IMR-90 (cell line): ENCODE measurements around the gene COL23A1. TPM values are rescaled to one million over a fixed set of nuclear protein-coding genes. Genes with fewer than 3 reads are reported as not detected.

Experiments
- ATAC-seq: fragments of 200-7000 bp; cut with Tn5 transposase; 2 replicates; pipeline ENCODE4 v1.9.1; 2020; ENCODE audit warnings: low read depth, mild to moderate bottlenecking, moderate library complexity
- BruUV-seq: library from RNA; stranded (reverse); fragments of 400-500 nt; replicated peaks from 2 replicates; lab custom pipeline; 2021; lab: Mats Ljungman, UMichigan
- CTCF ChIA-PET: fragments of 300-600 bp; formaldehyde crosslinking; extraction: SDS; loops from one replicate; lab custom pipeline; 2021; ENCODE audit warnings: antibody characterized with exemption; lab: Yijun Ruan, JAX
- POLR2A ChIA-PET: fragments of 300-600 bp; sonication (Branson Sonifier 250); formaldehyde crosslinking; loops from one replicate; lab custom pipeline; 2022; ENCODE audit warnings: antibody characterized with exemption; ENCODE audit not compliant: unreplicated experiment; lab: Charles Lee
- DNase-seq: peaks from one replicate; pipeline ENCODE4 v3.0.0; 2013
- H2AFZ ChIP-seq: replicated peaks from 2 replicates; pipeline ENCODE3; 2013; ENCODE audit warnings: low read length, mild to moderate bottlenecking; ENCODE audit not compliant: poor library complexity
- H2AK5ac ChIP-seq: 2 replicates; pipeline ENCODE4 v1.6.1; 2013; ENCODE audit warnings: low read depth, low read length, inconsistent platforms
- H2AK9ac ChIP-seq: replicated peaks from 2 replicates; pipeline ENCODE3; 2013; ENCODE audit warnings: mild to moderate bottlenecking, low read depth, low read length, moderate library complexity; ENCODE audit not compliant: poor library complexity
- H2BK120ac ChIP-seq: 2 replicates; pipeline ENCODE4 v1.6.1; 2013; ENCODE audit warnings: low read depth, low read length, inconsistent platforms
- H2BK15ac ChIP-seq: 3 replicates; pipeline ENCODE4 v1.6.1; 2013; ENCODE audit warnings: low read depth, low read length, inconsistent platforms
- H2BK20ac ChIP-seq: 2 replicates; pipeline ENCODE4 v1.6.1; 2013; ENCODE audit warnings: low read depth, mild to moderate bottlenecking, inconsistent platforms, low read length, moderate library complexity
- H2BK5ac ChIP-seq: 2 replicates; pipeline ENCODE4 v1.6.1; 2013; ENCODE audit warnings: mild to moderate bottlenecking, low read depth, low read length, inconsistent platforms; ENCODE audit not compliant: poor library complexity, severe bottlenecking
- H3K14ac ChIP-seq: replicated peaks from 2 replicates; pipeline ENCODE4 v1.6.1; 2013; ENCODE audit warnings: low read depth, low read length, inconsistent platforms
- H3K18ac ChIP-seq: 2 replicates; pipeline ENCODE4 v1.6.1; 2013; ENCODE audit warnings: low read depth, low read length, control low read depth
- H3K23ac ChIP-seq: 2 replicates; pipeline ENCODE4 v1.6.1; 2013; ENCODE audit warnings: low read depth, low read length, inconsistent platforms
- H3K27ac ChIP-seq: 2 replicates; pipeline ENCODE4 v1.5.1; 2013; ENCODE audit warnings: mild to moderate bottlenecking, control low read depth, low read length; ENCODE audit not compliant: insufficient read depth
- H3K27me3 ChIP-seq: 2 replicates; pipeline ENCODE4 v1.6.1; 2013; ENCODE audit warnings: low read length; ENCODE audit not compliant: control insufficient read depth, insufficient read depth
- H3K36me3 ChIP-seq: 2 replicates; pipeline ENCODE4 v1.6.1; 2013; ENCODE audit warnings: low read length, mixed read lengths; ENCODE audit not compliant: control insufficient read depth, insufficient read depth
- H3K4ac ChIP-seq: 2 replicates; pipeline ENCODE4 v1.6.1; 2013; ENCODE audit warnings: low read depth, low read length, inconsistent platforms
- H3K4me1 ChIP-seq: 2 replicates; pipeline ENCODE4 v1.6.1; 2013; ENCODE audit warnings: low read length, mixed read lengths; ENCODE audit not compliant: control insufficient read depth, insufficient read depth
- H3K4me2 ChIP-seq: 2 replicates; pipeline ENCODE4 v1.6.1; 2013; ENCODE audit warnings: low read depth, mild to moderate bottlenecking, control low read depth, low read length, moderate library complexity
- H3K4me3 ChIP-seq: 2 replicates; pipeline ENCODE4 v1.5.1; 2013; ENCODE audit warnings: low read depth, mild to moderate bottlenecking, control low read depth, low read length, moderate library complexity; ENCODE audit not compliant: insufficient read depth
- H3K56ac ChIP-seq: 2 replicates; pipeline ENCODE4 v1.6.1; 2013; ENCODE audit warnings: low read length, inconsistent platforms; ENCODE audit not compliant: insufficient read depth; ENCODE audit errors: extremely low read depth
- H3K79me1 ChIP-seq, 2 experiments: 2 replicates each; pipeline ENCODE4 v1.6.1; 2013; ENCODE audit warnings: low read length in 2 of 2, inconsistent platforms in 1 of 2, low read depth in 1 of 2
- H3K9ac ChIP-seq: 2 replicates; pipeline ENCODE4 v1.6.1; 2013; ENCODE audit warnings: low read depth, low read length, control low read depth
- H3K9me1 ChIP-seq: 2 replicates; pipeline ENCODE4 v1.6.1; 2013; ENCODE audit warnings: low read length, inconsistent platforms; ENCODE audit not compliant: insufficient read depth
- H3K9me3 ChIP-seq: 2 replicates; pipeline ENCODE4 v1.6.1; 2013; ENCODE audit warnings: low read length; ENCODE audit not compliant: control insufficient read depth, insufficient read depth
- H4K20me1 ChIP-seq: 2 replicates; pipeline ENCODE4 v1.6.1; 2013; ENCODE audit warnings: low read length, inconsistent platforms; ENCODE audit not compliant: insufficient read depth
- H4K5ac ChIP-seq: 2 replicates; pipeline ENCODE4 v1.6.1; 2013; ENCODE audit warnings: mild to moderate bottlenecking, low read depth, low read length, control low read depth
- H4K8ac ChIP-seq, 2 experiments: 2 replicates each; pipeline ENCODE4 v1.6.1; 2013; ENCODE audit warnings: low read depth in 2 of 2, low read length in 2 of 2, control low read depth in 1 of 2, inconsistent platforms in 1 of 2
- H4K91ac ChIP-seq: 2 replicates; pipeline ENCODE4 v1.6.1; 2013; ENCODE audit warnings: low read depth, low read length, inconsistent platforms; ENCODE audit not compliant: insufficient read depth
- BHLHE40 ChIP-seq: fragments of 150-350 bp; IDR thresholded peaks from 2 replicates; pipeline ENCODE4 v1.6.1; 2016; ENCODE audit warnings: mild to moderate bottlenecking, low read depth, low read length
- CHD1 ChIP-seq: IDR thresholded peaks from 2 replicates; pipeline ENCODE4 v1.6.1; 2012; ENCODE audit warnings: low read depth, low read length, improper control_type of control experiment
- ELK1 ChIP-seq: fragments of 150-350 bp; IDR thresholded peaks from 2 replicates; pipeline ENCODE4 v1.6.1; 2016; ENCODE audit warnings: low read depth, mild to moderate bottlenecking, low read length, moderate library complexity, borderline replicate concordance
- MAZ ChIP-seq: IDR thresholded peaks from 2 replicates; pipeline ENCODE4 v1.6.1; 2012; ENCODE audit warnings: low read depth, mild to moderate bottlenecking, low read length, improper control_type of control experiment, moderate library complexity, borderline replicate concordance
- MXI1 ChIP-seq: IDR thresholded peaks from 2 replicates; pipeline ENCODE4 v1.6.1; 2012; ENCODE audit warnings: low read depth, mild to moderate bottlenecking, low read length, moderate library complexity, borderline replicate concordance
- RAD21 ChIP-seq: IDR thresholded peaks from 2 replicates; pipeline ENCODE4 v1.6.1; 2012; ENCODE audit warnings: low read length, improper control_type of control experiment
- RCOR1 ChIP-seq: IDR thresholded peaks from 2 replicates; pipeline ENCODE4 v1.6.1; 2012; ENCODE audit warnings: mild to moderate bottlenecking, low read length, improper control_type of control experiment; ENCODE audit not compliant: insufficient replicate concordance
- SMC3 ChIP-seq: fragments of 150-350 bp; IDR thresholded peaks from 2 replicates; pipeline ENCODE4 v1.6.1; 2016; ENCODE audit warnings: low read depth, mild to moderate bottlenecking, antibody characterized with exemption, low read length, moderate library complexity
- WGBS, 2 experiments: methylation state at CpG; one replicate each; pipeline versions ENCODE4 v1.1.5 to v1.1.7; 2013; ENCODE audit warnings: missing lambda C conversion rate in 2 of 2; ENCODE audit not compliant: insufficient read length in 1 of 2; ENCODE audit errors: extremely low coverage in 2 of 2; 5-methylcytosine and 5-hydroxymethylcytosine counted together
- dilution Hi-C: fragments of 300-500 bp; cut with HindIII; formaldehyde crosslinking; loops from one replicate; pipeline ENCODE4 v1.14.3; 2018; ENCODE audit warnings: low sequenced_read_pairs; ENCODE audit not compliant: unreplicated experiment
- in situ Hi-C: fragments of 300-500 bp; cut with MboI; formaldehyde crosslinking; loops from 3 replicates; pipeline ENCODE4 v1.14.3; 2019; ENCODE audit warnings: low sequenced_read_pairs, inconsistent platforms, mixed read lengths
- intact Hi-C: fragments of 100-400 bp; cut with micrococcal nuclease; formaldehyde crosslinking; loops from 2 replicates; pipeline ENCODE4 v1.10.0; 2022
- polyA plus RNA-seq, 3 experiments: library from polyadenylated mRNA; depleted of rRNA; stranded (reverse); fragments of >200 nt; gene quantifications; 2 replicates each; pipeline ENCODE4 v1.2.3, GENCODE V29; 2012; ENCODE audit warnings: low replicate concordance in 1 of 3
- total RNA-seq: library from RNA; depleted of rRNA; stranded (reverse); fragments of >200 nt; gene quantifications from 2 replicates; pipeline ENCODE4 v1.2.3, GENCODE V29; 2012
- TF ChIP-seq, protein P1 (sequence below): fragments of 150-350 bp; IDR thresholded peaks from 2 replicates; pipeline ENCODE4 v1.6.1; 2017; ENCODE audit warnings: mild to moderate bottlenecking, antibody characterized with exemption, low read length, low read depth

The COL23A1 gene
- total and polyA plus RNA-seq, 2 of the 4 experiments (the other 2 are of a cell fraction), result not detected

DNA sequence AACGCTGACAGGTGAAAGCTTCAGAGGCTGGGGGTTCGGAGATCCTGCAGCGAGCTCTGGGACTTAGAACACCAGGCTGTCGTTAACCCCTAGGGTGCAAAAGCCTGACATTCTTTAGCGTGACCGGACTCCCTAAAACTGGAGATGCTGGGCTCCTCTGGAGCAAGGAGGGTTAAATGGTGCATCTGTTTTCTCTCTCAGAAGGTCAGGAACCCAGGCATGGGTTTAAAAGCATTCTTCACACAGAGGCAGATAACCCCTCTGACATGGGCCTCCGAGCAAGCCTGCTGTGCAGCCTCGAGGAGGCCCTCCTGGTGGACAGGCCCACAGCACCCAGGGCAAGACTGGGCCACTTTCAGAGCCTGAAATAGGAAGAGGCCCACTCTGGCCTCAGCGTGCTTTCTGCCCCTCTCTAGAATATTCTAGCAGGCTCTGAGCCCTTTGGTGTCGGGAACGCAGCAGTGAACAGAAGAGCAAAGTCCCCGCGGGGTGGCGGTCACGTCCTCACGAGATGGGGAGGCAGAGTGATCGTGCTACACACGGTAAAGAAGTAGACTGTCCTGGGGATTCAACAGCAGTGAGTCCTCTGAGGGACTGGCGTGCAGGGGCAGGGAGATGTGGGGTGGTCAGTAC lies 124.8 kb downstream of the COL23A1 start:
- intact Hi-C loops (no loop called here), in situ Hi-C loops (no loop called here), dilution Hi-C loops (no loop called here)
- H3K36me3 ChIP-seq, result no peaks in the 10 kb centered on the region
- POLR2A ChIA-PET, result no interaction called here
- no TSS peak for BruUV-seq
- H3K9me3 ChIP-seq, result 0 out of 2 replicates have a peak, but pooled peaks cover 2% of the 10 kb centered on the region
- H3K23ac ChIP-seq, result no peak overlapping the region
- H2BK120ac ChIP-seq, result no peak overlapping the region
- no peak overlapping the region for H4K5ac ChIP-seq
- H3K4me2 ChIP-seq, result no peak overlapping the region
- H3K27ac ChIP-seq, result no peak overlapping the region
- no peak overlapping the region for H3K18ac ChIP-seq
- no peak overlapping the region for H3K9ac ChIP-seq
- no peaks in the 10 kb centered on the region for H3K79me1 ChIP-seq
- H2BK15ac ChIP-seq, result no peak overlapping the region
- H2AFZ ChIP-seq, result no peak overlapping the region
- CTCF ChIA-PET, result no interaction called here
- WGBS, 2 experiments, result 78% methylated on average over 14 of the region's 19 CpGs; no CpG with 5 or more reads in 1 of the 2 experiments
- no peaks in the 10 kb centered on the region for H3K27me3 ChIP-seq
- no peak overlapping the region for H2AK5ac ChIP-seq
- no peak overlapping the region for H3K14ac ChIP-seq
- H4K91ac ChIP-seq, result no peak overlapping the region
- H2BK20ac ChIP-seq, result no peak overlapping the region
- peaks cover 3% of the 10 kb centered on the region; the same call in 1 of the 2 replicates for H3K4me1 ChIP-seq
- H2BK5ac ChIP-seq, result no peak overlapping the region
- no peak overlapping the region for H3K4ac ChIP-seq
- no peak for DNase-seq
- no peak overlapping the region for H2AK9ac ChIP-seq
- no peaks in the 10 kb centered on the region; the same call in 1 of the 2 replicates for H4K20me1 ChIP-seq
- no peak overlapping the region for H4K8ac ChIP-seq
- H3K9me1 ChIP-seq, result 0 out of 2 replicates have a peak, but pooled peaks cover 3% of the 10 kb centered on the region
- no peak for ATAC-seq
- no peak for TF ChIP-seq SMC3
- TF ChIP-seq RCOR1, result no peak
- TF ChIP-seq BHLHE40, result no peak
- no peak for TF ChIP-seq ELK1
- no peak for TF ChIP-seq MAZ
- TF ChIP-seq, protein P1, sequence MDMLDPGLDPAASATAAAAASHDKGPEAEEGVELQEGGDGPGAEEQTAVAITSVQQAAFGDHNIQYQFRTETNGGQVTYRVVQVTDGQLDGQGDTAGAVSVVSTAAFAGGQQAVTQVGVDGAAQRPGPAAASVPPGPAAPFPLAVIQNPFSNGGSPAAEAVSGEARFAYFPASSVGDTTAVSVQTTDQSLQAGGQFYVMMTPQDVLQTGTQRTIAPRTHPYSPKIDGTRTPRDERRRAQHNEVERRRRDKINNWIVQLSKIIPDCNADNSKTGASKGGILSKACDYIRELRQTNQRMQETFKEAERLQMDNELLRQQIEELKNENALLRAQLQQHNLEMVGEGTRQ, result no peak
- TF ChIP-seq CHD1, result no peak
- no peak for TF ChIP-seq RAD21
- no peak for TF ChIP-seq MXI1
- no peak overlapping the region for H3K4me3 ChIP-seq
- no peak overlapping the region for H3K56ac ChIP-seq
